Fibroblast of gingiva (primary cell): ENCODE measurements around the gene CFAP210.

Source experiments
- DNase-seq: peaks from one replicate; pipeline ENCODE4 v3.0.0-alpha.2; 2011; ENCODE audit warnings: low read depth

The CFAP210 gene

GRCh38 chr2:169673921-169674320 is 20.3 kb downstream of the CFAP210 start:
- no peak for DNase-seq

GRCh38 chr2:169673106-169673505 is 21.1 kb downstream of the CFAP210 start:
- DNase-seq = no peak

- DNase-seq = no peak
Measured at GRCh38 chr2:169672406-169672805, 21.8 kb downstream of the CFAP210 start.

GRCh38 chr2:169670937-169671336 is 23.3 kb downstream of the CFAP210 start:
- no peak for DNase-seq

DNA sequence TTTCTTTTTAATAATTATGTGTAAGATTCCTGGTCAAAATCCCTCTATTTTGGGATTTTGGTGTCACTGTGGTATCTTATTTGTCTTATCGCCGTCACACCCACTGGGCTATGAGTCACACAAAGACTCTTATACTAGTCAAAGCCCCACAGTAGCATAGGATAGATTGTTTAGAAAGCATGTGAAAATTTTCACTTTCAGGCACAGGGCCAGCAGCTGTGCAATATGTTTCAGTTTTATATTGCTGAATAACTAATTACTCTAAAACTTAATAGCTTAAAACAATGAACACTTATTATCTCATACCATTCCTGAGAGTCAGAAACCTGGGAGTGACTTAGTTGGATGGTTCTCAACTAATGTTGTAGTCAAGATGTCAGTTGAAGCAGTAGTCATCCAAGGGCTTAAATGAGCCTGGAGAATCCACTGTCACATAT is 24.0 kb downstream of the CFAP210 start:
- no peak for DNase-seq

DNA sequence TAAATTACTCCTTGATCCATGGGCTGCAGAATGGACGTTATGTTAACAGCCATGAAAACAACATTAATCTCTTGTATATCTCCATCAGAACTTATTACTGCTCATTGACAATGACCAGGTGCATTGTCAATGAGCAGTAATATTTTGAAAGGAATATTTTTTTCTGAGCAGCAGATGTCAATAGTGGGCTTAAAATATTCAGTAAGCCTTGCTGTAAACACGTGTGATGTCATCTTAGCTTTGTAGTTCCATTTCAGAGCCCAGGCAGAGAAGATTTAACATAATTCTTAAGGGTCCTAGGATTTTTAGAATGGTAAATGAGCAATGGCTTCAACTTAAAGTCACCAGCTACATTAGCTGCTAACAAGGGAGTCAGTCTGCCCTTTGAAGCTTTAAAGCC is 26.6 kb downstream of the CFAP210 start:
- DNase-seq = no peak

DNA sequence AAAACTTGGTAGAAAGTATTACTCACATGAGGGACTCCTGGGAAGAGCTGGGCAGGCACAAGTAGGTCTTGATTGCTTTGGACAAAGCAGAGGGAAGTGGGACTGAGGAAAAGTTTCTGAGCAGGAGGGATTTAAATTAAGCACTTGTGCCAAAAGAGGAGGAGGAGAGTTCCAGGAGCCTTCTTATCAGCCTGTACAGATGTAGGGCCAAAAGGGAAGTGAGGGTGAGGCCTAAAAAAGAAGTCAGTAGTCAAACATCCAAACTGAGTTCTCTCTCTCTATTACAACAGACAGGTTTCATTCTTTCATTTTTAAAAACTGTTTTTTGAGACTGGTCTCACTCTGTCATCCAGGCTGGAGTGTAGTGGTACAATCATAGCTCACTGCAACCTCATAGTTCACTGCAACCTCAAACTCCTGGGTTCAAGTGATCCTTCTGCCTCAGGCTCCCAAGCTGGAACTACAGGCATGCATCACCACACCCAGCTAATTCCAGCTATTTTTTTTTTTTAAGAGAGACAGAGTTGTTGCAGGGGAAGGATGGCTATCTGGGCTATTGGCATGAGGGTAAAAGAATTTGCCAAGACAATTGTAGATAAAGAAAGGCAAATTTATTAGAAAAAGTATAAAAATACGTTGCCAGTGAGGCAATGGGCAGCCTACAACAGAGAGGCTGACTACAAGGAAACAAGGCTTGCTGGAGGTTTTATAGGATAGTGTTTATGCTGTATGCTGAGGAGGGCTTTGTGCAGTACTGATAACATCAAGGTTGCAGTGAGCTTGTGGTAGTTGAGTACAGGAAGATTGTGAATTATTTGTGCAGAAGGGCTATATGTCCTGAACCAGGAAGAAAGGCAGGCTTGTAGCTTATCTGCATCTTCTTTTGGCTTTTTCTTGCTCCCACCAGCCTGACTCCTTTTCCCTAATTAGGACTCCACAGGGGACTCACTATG is 29.0 kb downstream of the CFAP210 start:
- no peak for DNase-seq

DNA sequence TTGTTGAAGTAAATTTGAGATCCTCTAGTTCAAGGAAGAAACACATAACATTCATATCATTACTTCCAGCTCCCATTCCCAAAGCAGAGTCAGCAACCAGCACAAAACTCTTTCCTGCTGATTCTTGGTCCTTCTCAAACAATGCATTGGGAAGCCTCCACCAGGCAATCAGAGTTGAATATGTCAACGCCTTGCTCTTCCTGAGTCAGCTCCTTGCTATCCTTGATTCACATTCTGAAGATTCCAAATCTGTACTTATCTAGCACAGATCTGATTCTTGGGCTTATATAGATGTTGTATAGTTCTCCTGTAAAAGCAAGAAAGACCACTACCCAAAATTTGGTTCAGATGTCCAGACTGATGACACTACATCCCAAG is 29.6 kb downstream of the CFAP210 start:
- no peak for DNase-seq

DNA sequence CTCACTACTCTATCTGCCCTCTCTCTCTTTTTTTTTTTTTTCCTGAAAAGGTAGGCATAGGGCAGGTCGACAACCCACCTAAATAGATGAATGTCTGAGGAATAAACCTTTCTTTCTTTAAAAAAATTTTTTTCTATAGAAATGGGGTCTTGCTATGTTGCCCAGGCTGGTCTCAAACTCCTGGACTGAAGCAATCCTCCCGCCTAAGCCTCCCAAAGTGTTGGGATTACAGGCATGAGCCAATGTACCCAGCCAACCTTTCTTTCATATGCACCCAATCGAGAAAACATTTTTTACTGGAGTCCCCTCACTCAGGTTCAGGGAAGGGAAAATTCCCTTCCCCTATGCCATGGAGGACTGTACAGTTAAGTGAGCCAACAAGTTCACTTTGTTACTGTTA is 31.0 kb downstream of the CFAP210 start:
- DNase-seq = no peak

- no peak for DNase-seq
Measured at GRCh38 chr2:169662744-169663143, 31.5 kb downstream of the CFAP210 start.

GRCh38 chr2:169661265-169661664 is 32.9 kb downstream of the CFAP210 start:
- no peak for DNase-seq

DNA sequence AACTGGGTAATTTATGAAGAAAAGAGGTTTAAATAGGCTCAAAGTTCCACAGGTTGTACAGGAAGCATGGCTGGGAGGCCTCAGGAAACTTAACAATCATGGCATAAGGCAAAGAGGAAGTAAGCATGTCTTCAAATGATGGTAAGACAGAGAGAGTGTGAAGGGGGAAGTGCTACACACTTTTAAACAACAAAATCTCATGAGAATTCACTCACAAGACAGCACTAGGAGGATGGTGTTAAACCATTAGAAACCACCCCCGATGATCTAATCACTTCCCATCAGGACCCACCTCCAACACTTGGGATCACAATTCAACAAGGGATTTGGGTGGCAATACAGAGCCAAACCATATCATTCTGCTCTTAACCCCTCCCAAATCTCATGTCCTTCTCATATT is 34.9 kb downstream of the CFAP210 start:
- DNase-seq = no peak

- DNase-seq = no peak
Measured at GRCh38 chr2:169658877-169659276, 35.3 kb downstream of the CFAP210 start.

- DNase-seq = no peak
Measured at GRCh38 chr2:169656164-169656563, 38.0 kb downstream of the CFAP210 start.

- no peak for DNase-seq
Measured at GRCh38 chr2:169653636-169654035, 40.6 kb downstream of the CFAP210 start.

DNA sequence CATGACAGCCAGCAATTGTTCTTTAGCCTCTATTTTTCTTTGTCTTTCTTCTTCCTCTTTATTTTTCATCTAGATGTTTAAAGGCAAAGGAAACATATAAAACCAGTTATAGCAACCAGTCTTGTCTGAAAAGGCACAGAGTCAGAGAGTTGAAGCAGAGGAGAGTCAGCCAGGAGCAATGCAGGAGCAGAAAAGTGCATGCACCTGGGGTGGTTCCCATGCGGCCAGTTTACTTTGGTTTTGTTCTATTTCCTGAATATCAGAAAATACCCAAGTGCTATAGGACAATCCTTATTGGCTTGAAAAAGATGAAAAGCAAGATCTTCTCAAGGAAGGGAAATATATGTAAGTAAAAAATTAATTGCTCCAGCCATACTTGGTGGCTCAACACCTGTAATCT is 44.9 kb downstream of the CFAP210 start:
- no peak for DNase-seq

DNA sequence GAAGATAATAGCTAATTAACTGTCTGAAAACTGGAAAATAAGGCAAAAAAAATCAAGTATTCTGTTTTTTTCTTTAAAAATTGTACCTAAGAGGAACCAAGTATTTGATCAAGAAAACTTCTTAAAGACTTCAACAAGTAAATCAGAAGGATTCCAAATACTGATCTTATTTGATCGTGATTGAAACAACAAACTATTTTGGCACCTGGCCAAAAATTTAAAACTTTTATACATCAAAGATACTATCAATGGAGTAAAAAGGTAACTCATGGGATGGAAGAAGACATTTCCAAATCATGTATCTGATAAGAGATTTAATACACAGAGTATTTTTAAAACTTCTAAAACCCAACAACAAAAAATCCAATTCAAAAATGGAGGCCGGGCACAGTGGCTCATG is 46.7 kb downstream of the CFAP210 start:
- DNase-seq = no peak

- DNase-seq = no peak
Measured at GRCh38 chr2:169644173-169644572, 50.0 kb downstream of the CFAP210 start.

DNA sequence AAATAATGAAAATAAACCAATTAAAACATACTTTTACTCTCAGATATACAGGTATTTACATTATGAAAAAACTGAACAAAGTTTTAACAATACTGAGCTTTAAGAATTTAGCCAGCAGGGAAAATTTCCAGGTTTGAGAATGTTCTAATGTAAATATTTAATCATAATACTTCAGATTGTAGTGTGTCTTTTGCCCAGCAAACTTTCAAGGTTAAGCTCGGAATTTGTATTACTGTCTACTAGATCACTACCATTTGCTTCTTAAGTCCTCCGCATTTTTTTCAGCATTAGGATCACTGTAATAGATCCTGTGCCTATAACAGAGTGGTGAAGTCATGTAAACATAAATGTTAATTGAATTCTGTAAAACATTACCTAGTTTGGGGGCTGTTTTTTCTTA is 52.7 kb downstream of the CFAP210 start:
- DNase-seq = no peak

DNA sequence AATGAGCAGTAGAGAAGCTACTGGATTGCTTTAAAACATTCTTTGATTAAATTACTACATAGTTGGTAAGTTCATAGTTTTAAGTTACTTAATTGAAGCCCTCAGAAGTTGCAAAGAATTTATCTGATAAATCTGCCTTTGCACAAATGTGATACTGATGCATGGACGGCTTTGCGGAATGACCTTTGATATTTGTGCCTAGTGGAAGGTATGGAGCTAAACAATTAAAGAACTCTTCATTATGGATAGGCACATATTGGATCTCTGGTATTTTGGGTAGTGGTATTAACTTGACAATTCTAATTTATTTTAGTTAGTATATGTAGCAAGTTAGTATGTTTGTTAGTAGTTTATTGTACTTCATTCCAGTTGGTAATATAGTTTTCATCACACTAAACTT is 54.1 kb downstream of the CFAP210 start:
- no peak for DNase-seq

GRCh38 chr2:169637620-169638019 is 56.6 kb downstream of the CFAP210 start:
- DNase-seq = peak; percentile 91

DNA sequence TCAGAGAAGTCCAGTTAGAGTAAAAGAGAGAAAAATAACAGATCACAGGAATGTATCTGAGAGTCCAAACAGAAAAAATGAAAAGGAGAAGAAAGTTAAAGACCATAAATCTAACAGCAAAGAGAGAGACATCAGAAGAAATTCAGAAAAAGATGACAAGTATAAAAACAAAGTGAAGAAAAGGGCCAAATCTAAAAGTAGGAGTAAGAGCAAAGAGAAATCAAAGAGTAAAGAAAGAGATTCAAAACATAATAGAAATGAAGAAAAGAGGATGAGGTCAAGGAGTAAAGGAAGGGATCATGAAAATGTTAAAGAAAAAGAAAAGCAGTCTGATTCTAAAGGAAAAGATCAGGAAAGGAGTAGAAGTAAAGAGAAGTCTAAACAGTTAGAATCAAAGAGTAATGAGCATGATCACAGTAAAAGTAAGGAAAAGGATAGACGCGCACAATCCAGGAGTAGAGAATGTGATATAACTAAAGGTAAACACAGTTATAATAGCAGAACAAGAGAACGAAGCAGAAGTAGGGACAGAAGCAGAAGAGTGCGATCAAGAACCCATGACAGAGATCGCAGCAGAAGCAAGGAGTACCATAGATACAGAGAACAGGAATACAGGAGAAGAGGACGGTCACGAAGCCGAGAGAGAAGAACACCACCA is 57.6 kb downstream of the CFAP210 start:
- DNase-seq = no peak

DNA sequence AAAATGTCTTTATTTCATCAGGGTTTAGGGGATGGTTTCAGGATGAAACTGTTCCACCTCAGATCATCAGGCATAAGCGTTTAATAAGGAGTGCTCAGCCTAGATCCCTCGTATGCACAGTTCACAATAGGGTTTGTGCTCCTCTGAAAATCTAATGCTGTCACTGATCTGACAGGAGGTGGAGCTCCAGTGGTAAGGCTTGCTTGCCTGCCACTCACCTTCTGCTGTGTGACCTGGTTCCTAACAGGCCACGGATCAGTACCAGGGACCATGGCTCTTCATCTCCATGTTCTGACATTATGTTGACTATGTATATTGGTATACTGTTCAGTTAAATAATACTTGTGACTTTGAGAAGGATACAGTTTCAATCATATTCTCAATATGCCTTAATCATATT is 68.4 kb downstream of the CFAP210 start:
- no peak for DNase-seq
